Panc1 (cell line): ENCODE data around the gene B4GALT2. TPM values are rescaled to one million over a fixed set of nuclear protein-coding genes. Genes with fewer than 3 reads are reported as not detected.

Experiments
- total RNA-seq: library from RNA; stranded (reverse); gene quantifications from one replicate; pipeline ENCODE4 v1.2.1, GENCODE V29; 2021; ENCODE audit not compliant: unreplicated experiment

The B4GALT2 gene
- total RNA-seq, 1 experiment from 2014 or later = 90.1 TPM

Other genes with a start within 250 kb of the B4GALT2 start
- gene ARTN, start 45.4 kb upstream of the B4GALT2 start, total RNA-seq = 0.49 TPM
- 40.0 TPM for gene IPO13, start 32.3 kb upstream of the B4GALT2 start, total RNA-seq
- gene DPH2, start 9.2 kb upstream of the B4GALT2 start, total RNA-seq = 76.0 TPM
- gene ATP6V0B, start 4.2 kb upstream of the B4GALT2 start, total RNA-seq = 134 TPM
- gene CCDC24, start 12.4 kb downstream of the B4GALT2 start, total RNA-seq = 24.4 TPM
- gene SLC6A9, start 52.3 kb downstream of the B4GALT2 start, total RNA-seq = 9.2 TPM
- not detected for gene KLF17, start 139.6 kb downstream of the B4GALT2 start, total RNA-seq
- gene KLF18, start 162.4 kb downstream of the B4GALT2 start, total RNA-seq = not detected
- gene DMAP1, start 234.3 kb downstream of the B4GALT2 start, total RNA-seq = 52.9 TPM